Measurements from ENCODE around the gene KLC4.
"Not testable (repeated sequence)": the region's sequence is repeated elsewhere in the genome, so short reads cannot be mapped to it uniquely, and the experiment has no call there.

KLC4 gene

GRCh38 chr6:43093436-43094289, 34.2 kb downstream of the KLC4 start:
- DNase-seq (ENCODE audit: low spot score), result no peak

GRCh38 chr6:43095939-43096338, 36.5 kb downstream of the KLC4 start:
- no peak for DNase-seq (ENCODE audit: low spot score)

- DNase-seq (ENCODE audit: low spot score), result no peak
Measured at GRCh38 chr6:43096451-43097097, 37.1 kb downstream of the KLC4 start.

- DNase-seq (ENCODE audit: low spot score), result no peak
Measured at GRCh38 chr6:43097098-43097489, 37.7 kb downstream of the KLC4 start.

GRCh38 chr6:43097502-43097901, 38.1 kb downstream of the KLC4 start:
- DNase-seq (ENCODE audit: low spot score), result no peak

GRCh38 chr6:43101497-43101896, 42.1 kb downstream of the KLC4 start:
- no peak for DNase-seq (ENCODE audit: low spot score)

GRCh38 chr6:43103253-43103876, 43.9 kb downstream of the KLC4 start:
- DNase-seq (ENCODE audit: low spot score), result no peak

GRCh38 chr6:43105538-43106222, 46.2 kb downstream of the KLC4 start:
- DNase-seq (ENCODE audit: low spot score), result no peak

- no peak for DNase-seq (ENCODE audit: low spot score)
Measured at GRCh38 chr6:43107344-43108062, 48.1 kb downstream of the KLC4 start.

- no peak for DNase-seq (ENCODE audit: low spot score)
Measured at GRCh38 chr6:43113431-43114260, 54.2 kb downstream of the KLC4 start.

GRCh38 chr6:43115365-43115764, 55.9 kb downstream of the KLC4 start:
- DNase-seq (ENCODE audit: low spot score), result no peak

GRCh38 chr6:43117466-43117865, 58.0 kb downstream of the KLC4 start:
- not testable (repeated sequence) for DNase-seq (ENCODE audit: low spot score)

- DNase-seq (ENCODE audit: low spot score), result no peak
Measured at GRCh38 chr6:43119482-43119881, 60.1 kb downstream of the KLC4 start.

GRCh38 chr6:43120101-43120763, 60.8 kb downstream of the KLC4 start:
- no peak for DNase-seq (ENCODE audit: low spot score)

- DNase-seq (ENCODE audit: low spot score), result no peak
Measured at GRCh38 chr6:43120944-43121913, 61.8 kb downstream of the KLC4 start.

- DNase-seq (ENCODE audit: low spot score), result no peak
Measured at GRCh38 chr6:43122146-43122545, 62.7 kb downstream of the KLC4 start.

- DNase-seq (ENCODE audit: low spot score), result no peak
Measured at GRCh38 chr6:43123461-43124314, 64.3 kb downstream of the KLC4 start.

- no peak for DNase-seq (ENCODE audit: low spot score)
Measured at GRCh38 chr6:43124481-43124880, 65.0 kb downstream of the KLC4 start.

Measured in hematopoietic multipotent progenitor cell treated with erythropoietin and hydrocortisone succinate and interleukin-3 and kit ligand, for 15 days (in vitro differentiated cells).